Testis (tissue), 3 donors: ENCODE results near the gene PTGDR2. TPM values are rescaled to one million over a fixed set of nuclear protein-coding genes. Genes with fewer than 3 reads are reported as not detected.

Source experiments
- DNase-seq: peaks from one replicate; pipeline ENCODE4 v3.0.0-alpha.2; 2019
- H3K27ac ChIP-seq, 2 donors: fragments of 200-600 bp; sonication (generic); one replicate each; pipeline ENCODE4 v1.5.1; 2019
- H3K27me3 ChIP-seq: fragments of 200-600 bp; sonication (generic); one replicate; pipeline ENCODE4 v1.5.1; 2019
- H3K36me3 ChIP-seq: fragments of 200-600 bp; sonication (generic); one replicate; pipeline ENCODE4 v1.5.1; 2017; ENCODE audit warnings: low read depth; ENCODE audit errors: missing control alignments
- H3K4me1 ChIP-seq: fragments of 200-600 bp; sonication (generic); one replicate; pipeline ENCODE4 v1.5.1; 2019
- H3K4me3 ChIP-seq, 2 donors: fragments of 200-600 bp; sonication (generic); one replicate each; pipeline ENCODE4 v1.5.1; 2017 to 2019
- H3K9me3 ChIP-seq: fragments of 200-600 bp; sonication (generic); one replicate; pipeline ENCODE4 v1.5.1; 2017
- CTCF ChIP-seq, 3 experiments: fragments of 450-650 bp in 2 of 3; fragments of 200-600 bp in 1 of 3; sonication (generic) in 1 of 3; IDR thresholded peaks; one replicate each; pipeline ENCODE4 v1.5.1; 2016 to 2019; ENCODE audit warnings: antibody characterized with exemption in 3 of 3, mild to moderate bottlenecking in 2 of 3, moderate library complexity in 1 of 3
- POLR2A ChIP-seq: fragments of 450-650 bp; IDR thresholded peaks from one replicate; pipeline ENCODE4 v1.6.1; 2017; ENCODE audit warnings: antibody characterized with exemption, mild to moderate bottlenecking, moderate library complexity
- WGBS, 2 donors: methylation state at CpG; one replicate each; pipeline ENCODE4 v1.1.5; 2018; 5-methylcytosine and 5-hydroxymethylcytosine counted together
- intact Hi-C: fragments of 100-400 bp; cut with DNase I; formaldehyde crosslinking; loops from one replicate; pipeline ENCODE4 v1.15.1; 2023; ENCODE audit warnings: low total_unique reads
- polyA plus RNA-seq: library from polyadenylated mRNA; stranded (reverse); fragments of 350-450 nt; fragmentation: Illumina TruSeq; extraction: RNeasy Lipid Tissue Mini Kit (QIAGEN cat#74804); gene quantifications from one replicate; pipeline ENCODE4 v1.2.3, GENCODE V29; 2014; ENCODE audit warnings: low read depth, low replicate concordance; ENCODE audit not compliant: insufficient read depth
- total RNA-seq, 2 donors: library from RNA; depleted of rRNA; stranded (reverse); fragments of >200 nt; gene quantifications; one replicate each; pipeline ENCODE4 v1.2.3, GENCODE V29; 2016

PTGDR2 gene
- total and polyA plus RNA-seq, 3 donors from 2014 or later, result 0.28 to 1.5 (median 0.81) TPM

- 90 to 92% methylated on average over 12 of the region's 12 CpGs for WGBS, 2 donors
- Histone ChIP-seq H3K36me3 (no peaks in the 10 kb centered on the region), H3K9me3 (no peaks in the 10 kb centered on the region), H3K27ac (no peak overlapping the region), H3K4me1 (peaks cover 15% of the 10 kb centered on the region), H3K4me3 (no peak overlapping the region), H3K27me3 (no peaks in the 10 kb centered on the region)
- TF ChIP-seq POLR2A, result no peak
- TF ChIP-seq CTCF (IDR thresholded peaks at IDR 0.05), result no peak
- no peak for DNase-seq
- intact Hi-C loops, result no loop called here
Observed at GRCh38 chr11:60847896-60848295, 7.9 kb downstream of the PTGDR2 start.

DNA sequence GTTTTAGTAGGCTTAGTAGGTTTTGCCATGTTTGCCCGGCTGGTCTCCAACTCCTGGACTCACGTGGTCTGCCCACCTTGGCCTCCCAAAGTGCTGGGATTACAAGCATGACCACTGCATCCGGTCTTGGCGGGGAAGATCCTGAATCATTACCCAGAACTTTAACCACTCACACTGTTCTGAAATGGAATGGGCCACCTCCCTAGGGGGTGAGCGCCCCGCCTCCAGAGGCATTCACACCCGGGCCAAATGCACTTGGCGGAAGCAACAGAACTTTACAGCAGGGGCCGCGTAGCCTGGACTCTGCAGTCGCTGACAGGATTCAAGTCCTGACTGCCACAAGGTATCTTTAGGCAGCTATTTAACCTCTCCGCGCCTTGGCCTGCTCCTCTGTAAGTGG, 8.5 kb downstream of the PTGDR2 start:
- Histone ChIP-seq H3K4me1 (peaks cover 18% of the 10 kb centered on the region), H3K27me3 (no peaks in the 10 kb centered on the region), H3K36me3 (no peaks in the 10 kb centered on the region), H3K4me3 (no peak overlapping the region), H3K9me3 (no peaks in the 10 kb centered on the region), H3K27ac (no peak overlapping the region)
- TF ChIP-seq POLR2A (no peak), CTCF (IDR thresholded peaks at IDR 0.05) (no peak)
- DNase-seq, result no peak
- intact Hi-C loops, result no loop called here
- 75 to 82% methylated on average over 12 to 13 of the region's 13 CpGs for WGBS, 2 donors

DNA sequence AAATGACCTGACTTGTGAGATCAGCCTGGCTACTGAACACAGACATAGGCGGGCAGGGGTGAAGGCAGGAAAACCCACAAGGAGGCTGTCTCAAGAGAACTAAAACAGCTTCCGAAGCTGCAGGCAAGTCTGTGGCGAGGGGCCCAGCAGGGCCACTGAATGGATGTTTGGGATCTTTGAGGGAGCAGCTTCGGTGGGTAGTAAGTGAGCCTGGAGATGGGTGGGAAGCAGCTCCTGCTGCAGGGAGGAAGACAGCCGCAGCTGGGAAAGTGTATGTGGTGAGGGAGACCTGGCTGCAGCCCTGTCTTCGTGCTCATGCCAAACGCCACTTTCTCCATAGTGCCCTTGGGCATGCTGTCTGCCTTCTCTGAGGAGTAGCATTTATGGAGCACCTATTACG, 10.4 kb downstream of the PTGDR2 start:
- 70 to 89% methylated on average over 7 to 8 of the region's 8 CpGs for WGBS, 2 donors
- no peak for DNase-seq
- Histone ChIP-seq H3K27ac (no peak overlapping the region), H3K4me3 (no peak overlapping the region), H3K9me3 (no peaks in the 10 kb centered on the region), H3K4me1 (peaks cover 25% of the 10 kb centered on the region), H3K36me3 (no peaks in the 10 kb centered on the region), H3K27me3 (no peaks in the 10 kb centered on the region)
- TF ChIP-seq POLR2A (no peak), CTCF (IDR thresholded peaks at IDR 0.05) (no peak)
- intact Hi-C loops, result no loop called here

- TF ChIP-seq POLR2A, result no peak
- TF ChIP-seq CTCF (IDR thresholded peaks at IDR 0.05), result no peak
- DNase-seq, result no peak
- no peaks in the 10 kb centered on the region for H3K36me3 ChIP-seq
- intact Hi-C loops, result no loop called here
- 38 to 47% methylated on average over 4 of the region's 4 CpGs for WGBS, 2 donors
- no peak overlapping the region for H3K4me3 ChIP-seq
- H3K4me1 ChIP-seq, result peaks cover 30% of the 10 kb centered on the region
- H3K9me3 ChIP-seq, result no peaks in the 10 kb centered on the region
- H3K27ac ChIP-seq, result no peak overlapping the region
- H3K27me3 ChIP-seq, result no peaks in the 10 kb centered on the region
Observed at GRCh38 chr11:60844870-60845221, 10.9 kb downstream of the PTGDR2 start.

DNA sequence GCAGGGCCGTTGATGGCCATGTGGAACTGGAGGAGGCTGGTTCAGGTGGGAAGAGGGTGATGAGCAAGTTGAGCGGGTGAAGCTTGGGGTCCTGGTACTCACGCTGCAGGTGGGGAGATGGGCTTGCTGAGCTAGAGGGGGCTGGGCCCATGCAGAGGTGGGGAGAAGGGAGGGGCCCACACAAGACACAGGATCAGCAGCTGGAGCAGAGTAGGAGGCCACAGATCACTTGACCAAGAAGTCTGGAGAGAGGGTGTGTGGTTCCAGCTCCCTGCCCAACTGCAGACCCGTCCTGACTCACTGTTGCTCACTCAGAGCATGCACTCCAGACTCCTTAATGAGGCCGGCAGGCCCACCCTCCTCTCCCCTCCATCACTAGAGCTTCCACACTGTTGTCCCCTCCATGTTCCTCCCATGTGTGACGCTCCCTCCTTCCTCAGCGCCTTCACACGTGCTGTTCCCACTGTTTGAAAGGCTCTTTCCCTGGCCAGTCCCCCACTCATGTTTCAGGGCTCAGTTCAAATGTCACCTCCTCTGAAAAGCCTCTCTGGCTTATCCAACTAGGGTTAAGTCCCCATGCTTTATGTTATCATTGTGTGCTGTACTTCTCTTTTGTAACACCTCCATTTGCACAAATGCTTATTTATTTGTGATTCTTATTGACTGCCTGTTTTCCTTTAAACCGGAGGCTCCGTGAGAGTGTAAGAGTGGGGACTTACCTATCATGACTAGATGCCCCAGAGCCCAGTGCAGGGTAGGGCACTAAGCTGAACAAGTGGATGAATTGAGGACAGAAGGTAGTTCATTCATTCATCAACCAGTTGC, 11.5 kb downstream of the PTGDR2 start:
- intact Hi-C loops, result no loop called here
- WGBS, 2 donors, result 60 to 69% methylated on average over 10 of the region's 10 CpGs
- TF ChIP-seq CTCF (IDR thresholded peaks at IDR 0.05) (no peak), POLR2A (no peak)
- no peak overlapping the region for H3K4me3 ChIP-seq
- H3K27ac ChIP-seq, result no peak overlapping the region
- no peaks in the 10 kb centered on the region for H3K27me3 ChIP-seq
- H3K4me1 ChIP-seq, result peaks cover 32% of the 10 kb centered on the region
- H3K9me3 ChIP-seq, result no peaks in the 10 kb centered on the region
- no peaks in the 10 kb centered on the region for H3K36me3 ChIP-seq
- no peak for DNase-seq
